Mesothelial cell of epicardium (in vitro differentiated cells): ENCODE data around the gene GNAZ. TPM values are rescaled to one million over a fixed set of nuclear protein-coding genes. Genes with fewer than 3 reads are reported as not detected.

Experiments used
- DNase-seq, 2 experiments: peaks; one replicate each; pipeline ENCODE4 v3.0.0; 2021; ENCODE audit warnings: low spot score in 2 of 2; ENCODE audit not compliant: unreplicated experiment in 2 of 2
- H3K27ac Mint-ChIP-seq: 2 replicates; pipeline ENCODE4 v1.8.0; 2021; ENCODE audit warnings: mixed read lengths
- H3K27me3 Mint-ChIP-seq: 2 replicates; pipeline ENCODE4 v1.8.0; 2021; ENCODE audit warnings: low read depth, mixed read lengths
- H3K36me3 Mint-ChIP-seq: 2 replicates; pipeline ENCODE4 v1.8.0; 2021; ENCODE audit warnings: mixed read lengths
- H3K4me1 Mint-ChIP-seq: 2 replicates; pipeline ENCODE4 v1.8.0; 2021; ENCODE audit warnings: mixed read lengths
- H3K4me3 Mint-ChIP-seq: 2 replicates; pipeline ENCODE4 v1.8.0; 2021; ENCODE audit warnings: mild to moderate bottlenecking, moderate library complexity, mixed read lengths
- H3K9me3 Mint-ChIP-seq: 2 replicates; pipeline ENCODE4 v1.8.0; 2021; ENCODE audit warnings: mixed read lengths
- total RNA-seq: library from RNA; stranded (reverse); gene quantifications from 3 replicates; pipeline ENCODE4 v1.2.1, GENCODE V29; 2021
- TF ChIP-seq, protein P1 (sequence below): fragments of 200-600 bp; sonication (generic); IDR thresholded peaks from one replicate; pipeline ENCODE4 v1.5.0; 2021; ENCODE audit warnings: antibody characterized with exemption; ENCODE audit not compliant: unreplicated experiment

The GNAZ gene
- total RNA-seq, 1 donor from 2014 or later, result 6.5 TPM

DNA sequence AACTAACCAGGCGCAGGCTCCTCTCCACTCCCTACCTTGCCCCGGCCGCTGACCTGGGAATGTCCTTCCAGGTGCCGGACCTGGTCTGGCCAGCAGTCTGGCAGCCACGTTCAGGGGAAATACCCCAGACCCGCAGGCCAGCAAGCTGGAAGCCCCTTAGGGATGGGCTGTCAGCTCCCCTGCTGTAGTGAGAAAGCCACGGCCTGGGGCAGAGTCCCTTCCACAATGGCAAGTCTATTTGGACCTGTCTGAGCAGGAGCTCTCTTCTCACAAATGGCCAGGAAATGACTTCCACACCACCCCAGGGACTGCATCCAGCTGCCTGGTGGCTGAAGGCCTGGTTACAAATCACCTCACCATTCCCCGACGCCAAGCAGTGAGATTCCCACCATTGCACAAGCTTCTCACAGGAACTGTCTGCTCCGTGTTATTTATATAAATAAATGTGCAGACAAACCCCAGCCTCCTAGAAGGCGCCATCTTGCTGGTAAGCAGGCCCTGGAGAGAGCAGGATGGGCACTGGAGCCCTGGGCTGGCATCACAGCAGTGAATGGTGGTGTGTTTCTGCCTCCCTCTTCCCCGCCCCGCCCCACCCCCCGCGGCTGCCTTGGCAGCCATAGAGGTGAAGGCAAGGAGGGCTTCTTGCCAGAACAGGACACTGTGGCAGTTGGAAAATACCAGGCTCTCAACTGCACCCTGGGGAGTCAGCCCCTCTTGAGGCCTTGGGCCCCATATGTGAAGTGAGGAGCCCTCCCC is 47.8 kb downstream of the GNAZ start:
- H3K36me3 Mint-ChIP-seq, result no peaks in the 10 kb centered on the region
- DNase-seq, result no peak
- H3K9me3 Mint-ChIP-seq, result no peaks in the 10 kb centered on the region
- peaks cover 3% of the 10 kb centered on the region for H3K4me1 Mint-ChIP-seq
- no peak overlapping the region for H3K4me3 Mint-ChIP-seq
- TF ChIP-seq, protein P1, sequence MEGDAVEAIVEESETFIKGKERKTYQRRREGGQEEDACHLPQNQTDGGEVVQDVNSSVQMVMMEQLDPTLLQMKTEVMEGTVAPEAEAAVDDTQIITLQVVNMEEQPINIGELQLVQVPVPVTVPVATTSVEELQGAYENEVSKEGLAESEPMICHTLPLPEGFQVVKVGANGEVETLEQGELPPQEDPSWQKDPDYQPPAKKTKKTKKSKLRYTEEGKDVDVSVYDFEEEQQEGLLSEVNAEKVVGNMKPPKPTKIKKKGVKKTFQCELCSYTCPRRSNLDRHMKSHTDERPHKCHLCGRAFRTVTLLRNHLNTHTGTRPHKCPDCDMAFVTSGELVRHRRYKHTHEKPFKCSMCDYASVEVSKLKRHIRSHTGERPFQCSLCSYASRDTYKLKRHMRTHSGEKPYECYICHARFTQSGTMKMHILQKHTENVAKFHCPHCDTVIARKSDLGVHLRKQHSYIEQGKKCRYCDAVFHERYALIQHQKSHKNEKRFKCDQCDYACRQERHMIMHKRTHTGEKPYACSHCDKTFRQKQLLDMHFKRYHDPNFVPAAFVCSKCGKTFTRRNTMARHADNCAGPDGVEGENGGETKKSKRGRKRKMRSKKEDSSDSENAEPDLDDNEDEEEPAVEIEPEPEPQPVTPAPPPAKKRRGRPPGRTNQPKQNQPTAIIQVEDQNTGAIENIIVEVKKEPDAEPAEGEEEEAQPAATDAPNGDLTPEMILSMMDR, result no peak
- no peak overlapping the region for H3K27ac Mint-ChIP-seq
- no peaks in the 10 kb centered on the region for H3K27me3 Mint-ChIP-seq

DNA sequence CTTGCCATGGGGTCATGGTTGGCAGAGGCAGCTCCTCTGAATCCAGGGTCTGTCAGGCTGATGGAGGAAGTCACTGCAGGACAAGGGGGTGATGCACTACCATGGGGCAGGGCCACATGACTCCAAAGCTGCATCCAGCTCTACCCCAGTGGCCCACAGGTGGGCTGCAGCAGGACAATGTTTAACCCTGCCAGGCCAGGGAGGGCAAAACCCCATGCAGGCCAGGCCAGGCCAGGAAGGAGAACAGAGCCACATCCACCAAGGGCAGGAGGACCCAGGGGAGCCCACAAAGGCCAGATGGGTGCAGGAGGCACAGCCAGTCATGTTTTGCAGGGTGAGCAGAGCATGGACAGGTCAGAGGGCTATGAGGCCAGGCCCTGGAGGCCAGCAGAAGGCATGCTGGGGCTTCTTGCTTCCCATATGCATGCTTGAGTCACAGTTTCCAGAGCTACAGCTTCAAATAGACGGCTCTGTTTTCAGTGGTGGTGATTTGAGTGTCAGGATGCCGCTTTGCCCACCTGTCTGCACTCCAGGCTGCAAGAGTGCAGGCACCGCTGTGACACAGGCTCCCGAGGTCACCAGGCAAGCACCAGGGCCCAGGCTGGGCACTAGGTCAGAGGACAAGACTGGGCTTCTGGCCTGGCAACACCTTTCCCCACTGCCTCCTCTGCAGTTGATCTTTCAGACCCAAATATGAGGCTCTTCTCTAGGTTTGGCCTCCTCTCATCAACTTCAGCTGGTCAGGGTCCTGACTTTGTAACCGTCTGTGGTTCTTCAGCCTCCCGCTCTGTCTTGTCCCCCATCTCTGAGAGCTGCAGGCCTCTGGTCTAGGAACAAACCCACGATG is 48.6 kb downstream of the GNAZ start:
- TF ChIP-seq, protein P1, result no peak
- DNase-seq, result no peak
- Mint-ChIP-seq H3K27ac (no peak overlapping the region), H3K4me1 (no peaks in the 10 kb centered on the region), H3K9me3 (no peaks in the 10 kb centered on the region), H3K27me3 (no peaks in the 10 kb centered on the region), H3K4me3 (no peak overlapping the region), H3K36me3 (no peaks in the 10 kb centered on the region)

DNA sequence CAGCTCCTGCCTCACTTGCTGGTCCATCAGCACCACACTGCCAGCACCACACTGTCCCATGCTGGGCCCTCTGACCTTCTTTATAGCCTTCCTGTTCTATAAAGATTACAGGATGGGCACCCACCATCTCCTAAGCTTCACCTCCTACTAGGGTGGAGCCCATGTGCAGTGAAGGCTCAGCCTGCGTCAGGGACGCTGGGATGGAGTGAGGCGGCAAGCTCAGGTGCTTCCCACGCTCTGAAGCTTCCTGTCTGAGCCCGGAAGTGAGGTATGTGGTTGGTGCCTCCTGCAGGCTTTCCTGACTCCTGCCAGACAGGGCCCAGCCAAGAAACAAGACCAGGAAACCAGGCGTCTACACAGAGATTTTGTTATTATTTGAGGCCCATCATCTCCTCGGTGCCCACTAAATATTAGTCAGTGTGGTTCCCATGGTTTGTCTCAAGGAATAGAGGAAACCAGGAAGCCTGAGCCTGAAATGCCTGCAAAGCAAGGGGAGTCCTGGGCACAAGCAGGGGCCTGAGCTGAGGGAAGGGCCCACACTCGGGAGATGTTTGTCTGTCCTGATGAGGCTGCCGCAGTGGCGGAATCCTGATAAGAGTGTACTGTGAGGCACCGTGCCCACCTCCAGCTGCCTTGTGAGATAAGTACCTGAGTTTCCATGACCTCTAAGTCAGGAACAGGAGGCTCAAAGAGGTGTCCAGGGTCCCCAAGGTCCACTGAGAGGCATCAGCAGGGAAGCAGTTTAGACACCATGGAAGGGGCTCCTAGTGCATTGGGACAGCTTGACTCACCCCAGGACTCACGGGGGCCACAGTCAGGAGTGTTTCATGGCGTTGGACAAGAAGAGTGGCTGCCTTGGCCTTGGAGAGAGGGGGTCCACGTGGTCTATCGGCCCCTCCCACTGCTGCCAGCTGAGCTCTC is 49.4 kb downstream of the GNAZ start:
- Mint-ChIP-seq H3K4me3 (no peak overlapping the region), H3K27ac (no peak overlapping the region), H3K4me1 (no peaks in the 10 kb centered on the region)

DNA sequence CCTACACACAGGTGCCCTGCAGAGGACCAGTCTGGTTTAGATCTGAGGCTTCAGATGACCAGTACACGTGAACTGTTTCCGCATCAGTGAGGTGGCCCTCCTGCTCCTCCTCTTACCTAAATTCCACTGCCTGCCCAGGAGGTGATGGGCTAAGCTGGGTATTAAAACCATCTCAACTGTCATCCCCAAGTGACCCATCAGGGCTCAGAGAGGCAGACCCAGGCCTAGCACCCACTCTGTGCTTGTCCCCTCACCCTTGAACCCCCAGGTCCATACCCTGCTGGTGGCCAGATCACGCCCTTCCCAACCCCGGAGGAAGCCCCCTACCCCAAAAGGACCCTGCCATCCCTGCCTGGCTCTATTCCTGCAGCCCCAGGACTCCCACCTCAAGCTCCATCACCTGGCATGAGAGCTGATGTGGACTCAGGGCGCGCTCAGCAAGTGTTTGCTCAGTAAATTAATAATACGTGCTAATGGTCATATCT is 50.1 kb downstream of the GNAZ start:
- Mint-ChIP-seq H3K9me3 (no peaks in the 10 kb centered on the region), H3K36me3 (no peaks in the 10 kb centered on the region), H3K4me3 (no peak overlapping the region), H3K4me1 (no peaks in the 10 kb centered on the region), H3K27me3 (no peaks in the 10 kb centered on the region), H3K27ac (no peak overlapping the region)
- TF ChIP-seq, protein P1, result no peak
- DNase-seq, result no peak

More for the DNA sequence above, 49.4 kb downstream of the GNAZ start:
- Mint-ChIP-seq H3K27me3 (no peaks in the 10 kb centered on the region), H3K9me3 (no peaks in the 10 kb centered on the region), H3K36me3 (no peaks in the 10 kb centered on the region)
- TF ChIP-seq, protein P1, result no peak
- DNase-seq, result no peak

DNA sequence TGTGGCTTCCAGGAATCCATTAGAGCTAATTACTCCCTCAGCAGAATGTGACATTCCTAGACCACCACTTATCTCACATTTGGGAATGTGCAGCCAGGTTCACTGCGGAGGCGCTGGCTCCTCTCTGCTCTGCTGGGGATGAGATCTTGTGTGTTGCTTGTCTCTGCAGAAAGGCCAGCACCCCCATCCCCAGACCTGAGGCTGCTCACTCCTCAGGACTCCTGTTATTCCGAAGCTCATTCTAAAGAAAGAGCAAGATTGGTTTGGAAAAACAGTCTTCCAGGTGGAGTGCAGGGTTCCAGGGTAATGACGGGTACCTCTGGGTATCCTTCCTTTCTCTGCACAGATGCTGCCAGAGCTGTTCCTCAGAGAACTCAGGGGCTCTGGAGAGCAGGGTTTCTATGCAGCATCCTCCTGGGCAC is 50.7 kb downstream of the GNAZ start:
- no peaks in the 10 kb centered on the region for H3K4me1 Mint-ChIP-seq
- DNase-seq, result no peak
- no peaks in the 10 kb centered on the region for H3K27me3 Mint-ChIP-seq
- H3K36me3 Mint-ChIP-seq, result no peaks in the 10 kb centered on the region
- H3K27ac Mint-ChIP-seq, result no peak overlapping the region
- H3K4me3 Mint-ChIP-seq, result no peak overlapping the region
- H3K9me3 Mint-ChIP-seq, result no peaks in the 10 kb centered on the region
- TF ChIP-seq, protein P1, result no peak
